DOHH2 (cell line): ENCODE measurements around the gene TEN1.

Source experiments
- H3F3A ChIP-seq: fragments of 200-600 bp; sonication (generic), shearing (Covaris generic); 2 replicates; pipeline ENCODE4 v1.6.0; 2016; ENCODE audit warnings: antibody characterized with exemption, mild to moderate bottlenecking; ENCODE audit not compliant: control insufficient read depth, insufficient read depth
- H3K27ac ChIP-seq: fragments of 200-600 bp; sonication (generic); 2 replicates; pipeline ENCODE4 v1.5.1; 2014; ENCODE audit warnings: low read depth, mild to moderate bottlenecking, low read length, moderate library complexity
- H3K27me3 ChIP-seq: fragments of 200-600 bp; sonication (generic); 2 replicates; pipeline ENCODE4 v1.6.1; 2014; ENCODE audit warnings: mild to moderate bottlenecking, low read length, mixed read lengths; ENCODE audit not compliant: control insufficient read depth
- H3K36me3 ChIP-seq: fragments of 200-600 bp; sonication (generic); 2 replicates; pipeline ENCODE4 v1.6.1; 2014; ENCODE audit warnings: mild to moderate bottlenecking, low read length, moderate library complexity, mixed read lengths; ENCODE audit not compliant: control insufficient read depth
- H3K4me1 ChIP-seq: fragments of 200-600 bp; sonication (generic); 2 replicates; pipeline ENCODE4 v1.6.1; 2014; ENCODE audit warnings: mild to moderate bottlenecking, low read length, mixed read lengths; ENCODE audit not compliant: control insufficient read depth
- H3K4me2 ChIP-seq: fragments of 200-600 bp; sonication (generic); 2 replicates; pipeline ENCODE4 v1.6.0; 2014; ENCODE audit warnings: mild to moderate bottlenecking, low read length, moderate library complexity
- H3K4me3 ChIP-seq: fragments of 200-600 bp; sonication (generic); 2 replicates; pipeline ENCODE4 v1.5.1; 2014; ENCODE audit warnings: mild to moderate bottlenecking, low read length, mixed read lengths
- H3K79me2 ChIP-seq: fragments of 200-600 bp; sonication (generic); 2 replicates; pipeline ENCODE4 v1.6.1; 2014; ENCODE audit warnings: mild to moderate bottlenecking, low read length, mixed read lengths; ENCODE audit not compliant: control insufficient read depth
- H3K9me2 ChIP-seq: fragments of 200-600 bp; sonication (generic); replicated peaks from 2 replicates; pipeline ENCODE4 v1.6.1; 2014; ENCODE audit warnings: mild to moderate bottlenecking, low read length, mixed read lengths; ENCODE audit not compliant: control insufficient read depth
- H3K9me3 ChIP-seq: fragments of 200-600 bp; sonication (generic); 2 replicates; pipeline ENCODE4 v1.6.1; 2014; ENCODE audit warnings: antibody characterized with exemption, low read length, mixed read lengths; ENCODE audit not compliant: control insufficient read depth, insufficient read depth
- H4K20me1 ChIP-seq: fragments of 200-600 bp; sonication (generic); 2 replicates; pipeline ENCODE4 v1.6.0; 2014; ENCODE audit warnings: low read depth, mild to moderate bottlenecking, antibody characterized with exemption, low read length, moderate library complexity; ENCODE audit not compliant: control insufficient read depth, insufficient read depth
- CTCF ChIP-seq: fragments of 200-600 bp; sonication (generic); IDR thresholded peaks from one replicate; pipeline ENCODE4 v1.5.1; 2014; ENCODE audit warnings: antibody characterized with exemption, mild to moderate bottlenecking, low read depth, low read length; ENCODE audit not compliant: poor library complexity, severe bottlenecking
- EZH2phosphoT487 ChIP-seq: fragments of 200-600 bp; sonication (generic); IDR thresholded peaks from 2 replicates; pipeline ENCODE4 v1.6.1; 2017; ENCODE audit warnings: borderline replicate concordance, mild to moderate bottlenecking, antibody characterized with exemption, low read length, moderate library complexity, mixed read lengths

TEN1 gene

GRCh38 chr17:76049836-76050537 lies 70.9 kb downstream of the TEN1 start:
- no peak overlapping the region for H3K27ac ChIP-seq
- no peaks in the 10 kb centered on the region for H3F3A ChIP-seq
- H3K79me2 ChIP-seq = peaks cover 4% of the 10 kb centered on the region; the same call in 1 of the 2 replicates
- H3K27me3 ChIP-seq = no peaks in the 10 kb centered on the region
- H4K20me1 ChIP-seq = no peaks in the 10 kb centered on the region
- no peaks in the 10 kb centered on the region for H3K9me2 ChIP-seq
- H3K4me1 ChIP-seq = peaks cover 7% of the 10 kb centered on the region; the same call in 1 of the 2 replicates
- no peak overlapping the region for H3K4me3 ChIP-seq
- TF ChIP-seq EZH2phosphoT487 = no peak
- TF ChIP-seq CTCF = no peak
- H3K4me2 ChIP-seq = no peak overlapping the region
- H3K9me3 ChIP-seq = no peaks in the 10 kb centered on the region
- H3K36me3 ChIP-seq = peaks cover 81% of the 10 kb centered on the region
